Mesenchymal stem cell (in vitro differentiated cells and primary cell): ENCODE measurements around the gene UBL3. TPM values are rescaled to one million over a fixed set of nuclear protein-coding genes. Genes with fewer than 3 reads are reported as not detected.

Experiments
- DNase-seq: peaks from one replicate; pipeline ENCODE4 v3.0.0-alpha.2; 2013
- H2AFZ ChIP-seq: one replicate; pipeline ENCODE4 v1.6.1; 2013; ENCODE audit warnings: low read depth, mild to moderate bottlenecking, control low read depth, inconsistent platforms, low read length, moderate library complexity
- H2AK5ac ChIP-seq: 2 replicates; pipeline ENCODE4 v1.6.1; 2013; ENCODE audit warnings: low read length, moderate library complexity, mild to moderate bottlenecking, inconsistent platforms; ENCODE audit not compliant: severe bottlenecking
- H2BK120ac ChIP-seq: one replicate; pipeline ENCODE4 v1.6.1; 2013; ENCODE audit warnings: low read depth, mild to moderate bottlenecking, inconsistent platforms, low read length, moderate library complexity
- H2BK12ac ChIP-seq, 2 experiments: one replicate each; pipeline ENCODE4 v1.6.1; 2013; ENCODE audit warnings: inconsistent platforms in 2 of 2, low read length in 2 of 2, mild to moderate bottlenecking in 2 of 2, moderate library complexity in 2 of 2, control low read depth in 1 of 2
- H2BK15ac ChIP-seq: one replicate; pipeline ENCODE4 v1.6.1; 2013; ENCODE audit warnings: mild to moderate bottlenecking, low read depth, inconsistent platforms; ENCODE audit not compliant: poor library complexity, severe bottlenecking
- H2BK5ac ChIP-seq: 2 replicates; pipeline ENCODE4 v1.6.1; 2013; ENCODE audit warnings: low read depth, mild to moderate bottlenecking, low read length, control low read depth, inconsistent platforms; ENCODE audit not compliant: poor library complexity, severe bottlenecking
- H3K14ac ChIP-seq, 2 experiments: one replicate each; pipeline ENCODE4 v1.6.1; 2013; ENCODE audit warnings: inconsistent platforms in 2 of 2, low read length in 2 of 2, control low read depth in 1 of 2, mild to moderate bottlenecking in 1 of 2, moderate library complexity in 1 of 2
- H3K18ac ChIP-seq, 2 experiments: one replicate each; pipeline ENCODE4 v1.6.1; 2013; ENCODE audit warnings: inconsistent platforms in 2 of 2, low read length in 2 of 2, control low read depth in 1 of 2, low read depth in 1 of 2, mild to moderate bottlenecking in 1 of 2
- H3K23ac ChIP-seq, 2 experiments: one replicate each; pipeline ENCODE4 v1.6.1; 2013; ENCODE audit warnings: inconsistent platforms in 2 of 2, low read length in 2 of 2, mild to moderate bottlenecking in 2 of 2, moderate library complexity in 2 of 2, control low read depth in 1 of 2
- H3K27ac ChIP-seq: 2 replicates; pipeline ENCODE4 v1.5.1; 2013; ENCODE audit warnings: mild to moderate bottlenecking, moderate library complexity, low read length, control low read depth, inconsistent platforms; ENCODE audit not compliant: poor library complexity, severe bottlenecking
- H3K27me3 ChIP-seq, 2 experiments: 2 replicates each; pipeline versions ENCODE4 v1.6.1 to v1.7.0; 2013; ENCODE audit warnings: low read length in 2 of 2, mild to moderate bottlenecking in 2 of 2, moderate library complexity in 2 of 2, control low read depth in 1 of 2, inconsistent platforms in 1 of 2; ENCODE audit not compliant: control insufficient read depth in 1 of 2, insufficient read depth in 1 of 2
- H3K36me3 ChIP-seq, 2 experiments: 2 replicates each; pipeline versions ENCODE4 v1.6.1 to v1.7.0; 2013; ENCODE audit warnings: low read length in 2 of 2, control low read depth in 1 of 2, inconsistent platforms in 1 of 2, low read depth in 1 of 2, mild to moderate bottlenecking in 1 of 2; ENCODE audit not compliant: insufficient read depth in 2 of 2, control insufficient read depth in 1 of 2
- H3K4ac ChIP-seq, 2 experiments: one replicate each; pipeline ENCODE4 v1.6.1; 2013; ENCODE audit warnings: inconsistent platforms in 2 of 2, low read length in 2 of 2, mild to moderate bottlenecking in 2 of 2, moderate library complexity in 2 of 2, control low read depth in 1 of 2, low read depth in 1 of 2
- H3K4me1 ChIP-seq: 2 replicates; pipeline ENCODE4 v1.6.1; 2013; ENCODE audit warnings: low read depth, low read length, control low read depth; ENCODE audit not compliant: control insufficient read depth, insufficient read depth
- H3K4me2 ChIP-seq: 2 replicates; pipeline ENCODE4 v1.6.1; 2013; ENCODE audit warnings: low read length, mild to moderate bottlenecking, inconsistent platforms; ENCODE audit not compliant: poor library complexity, severe bottlenecking
- H3K4me3 ChIP-seq, 2 experiments: 2 replicates each; pipeline versions ENCODE4 v1.5.1 to v1.7.0; 2013; ENCODE audit warnings: low read length in 2 of 2, mild to moderate bottlenecking in 2 of 2, control low read depth in 1 of 2, low read depth in 1 of 2; ENCODE audit not compliant: insufficient read depth in 1 of 2
- H3K79me1 ChIP-seq: replicated peaks from 2 replicates; pipeline ENCODE4 v1.6.1; 2013; ENCODE audit warnings: mild to moderate bottlenecking, control low read depth, low read length, inconsistent platforms; ENCODE audit not compliant: poor library complexity, severe bottlenecking
- H3K9ac ChIP-seq: 2 replicates; pipeline ENCODE4 v1.7.0; 2013; ENCODE audit warnings: mild to moderate bottlenecking, low read length, moderate library complexity
- H3K9me3 ChIP-seq: 2 replicates; pipeline ENCODE4 v1.7.0; 2013; ENCODE audit warnings: mild to moderate bottlenecking, low read length; ENCODE audit not compliant: control insufficient read depth
- H4K8ac ChIP-seq: one replicate; pipeline ENCODE4 v1.6.1; 2013; ENCODE audit warnings: inconsistent platforms, mild to moderate bottlenecking, low read length, moderate library complexity
- H4K91ac ChIP-seq: one replicate; pipeline ENCODE4 v1.6.1; 2013; ENCODE audit warnings: mild to moderate bottlenecking, low read length, inconsistent platforms
- WGBS: methylation state at CpG from one replicate; pipeline ENCODE4 v1.1.7; 2013; ENCODE audit warnings: mixed read lengths; 5-methylcytosine and 5-hydroxymethylcytosine counted together
- small RNA-seq: library from polyadenylated mRNA; stranded (forward); fragments of <200 nt; extraction: miRNeasy Mini kit (QIAGEN cat#:217004); gene quantifications from one replicate; pipeline ENCODE3, GENCODE V24; 2013; ENCODE audit warnings: low read depth

UBL3 gene

GRCh38 chr13:29721766-29722165 lies 128.7 kb downstream of the UBL3 start:
- no peak overlapping the region for H2BK15ac ChIP-seq
- H2BK12ac ChIP-seq = no peak overlapping the region
- H4K91ac ChIP-seq = no peak overlapping the region
- H3K4ac ChIP-seq = no peak overlapping the region
- H3K27ac ChIP-seq = no peak overlapping the region
- H3K14ac ChIP-seq = peak overlapping the region in 1 of 2 experiments; percentile 20
- peaks cover 11 to 26% of the 10 kb centered on the region in 2 experiments for H3K27me3 ChIP-seq
- H3K4me2 ChIP-seq = no peak overlapping the region
- no peak overlapping the region for H3K9ac ChIP-seq
- no peaks in the 10 kb centered on the region for H3K79me1 ChIP-seq
- no peak overlapping the region for H3K18ac ChIP-seq
- 88% methylated on average over 13 of the region's 13 CpGs for WGBS
- no peak overlapping the region for H2BK120ac ChIP-seq
- no peak overlapping the region for H3K23ac ChIP-seq
- no peak overlapping the region for H3K4me3 ChIP-seq
- no peak overlapping the region for H2AK5ac ChIP-seq
- no peaks in the 10 kb centered on the region for H3K36me3 ChIP-seq
- peaks cover 16% of the 10 kb centered on the region for H3K9me3 ChIP-seq
- H4K8ac ChIP-seq = no peak overlapping the region
- H2BK5ac ChIP-seq = no peak overlapping the region
- no peaks in the 10 kb centered on the region for H3K4me1 ChIP-seq
- DNase-seq = no peak
- no peak overlapping the region for H2AFZ ChIP-seq

DNA sequence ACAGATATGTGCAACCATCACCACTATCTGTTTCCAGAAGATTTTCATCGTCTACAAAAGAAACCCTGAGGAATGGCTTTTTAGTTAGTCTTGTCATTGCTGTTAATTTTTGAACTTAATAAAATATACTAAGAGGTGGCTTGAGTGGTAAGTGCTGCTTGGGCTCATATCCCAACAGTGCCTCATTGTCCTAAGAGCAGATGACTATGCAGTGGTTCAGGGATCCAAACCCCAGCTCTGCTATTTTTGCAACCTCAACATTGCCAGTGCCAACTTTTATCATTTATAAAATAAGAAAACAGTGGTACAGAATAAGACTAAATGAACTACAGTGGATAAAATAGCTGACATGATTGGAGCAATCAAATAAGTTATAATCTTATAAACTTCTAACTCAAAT lies 131.7 kb downstream of the UBL3 start:
- H2BK5ac ChIP-seq = no peak overlapping the region
- H3K4me2 ChIP-seq = no peak overlapping the region
- H4K91ac ChIP-seq = no peak overlapping the region
- no peak overlapping the region for H3K9ac ChIP-seq
- no peaks in the 10 kb centered on the region for H3K36me3 ChIP-seq
- H2BK12ac ChIP-seq = no peak overlapping the region
- H3K9me3 ChIP-seq = peaks cover 18% of the 10 kb centered on the region
- no peak overlapping the region for H2BK120ac ChIP-seq
- no peak overlapping the region for H3K23ac ChIP-seq
- H3K27ac ChIP-seq = no peak overlapping the region
- no peak overlapping the region for H4K8ac ChIP-seq
- H2AFZ ChIP-seq = no peak overlapping the region
- H3K79me1 ChIP-seq = no peaks in the 10 kb centered on the region
- no peak for DNase-seq
- no peak overlapping the region for H2BK15ac ChIP-seq
- no peak overlapping the region for H3K14ac ChIP-seq
- H3K18ac ChIP-seq = no peak overlapping the region
- H2AK5ac ChIP-seq = no peak overlapping the region
- no peaks in the 10 kb centered on the region for H3K4me1 ChIP-seq
- no CpG with 5 or more reads among the region's 1 CpG for WGBS
- no peak overlapping the region for H3K4me3 ChIP-seq
- H3K27me3 ChIP-seq = peaks cover 18 to 26% of the 10 kb centered on the region in 2 experiments
- H3K4ac ChIP-seq = no peak overlapping the region

- Histone ChIP-seq H3K4me2 (no peak overlapping the region), H2BK120ac (no peak overlapping the region), H4K91ac (no peak overlapping the region), H3K4me1 (no peaks in the 10 kb centered on the region), H3K14ac (no peak overlapping the region), H2BK12ac (no peak overlapping the region), H3K9me3 (peaks cover 21% of the 10 kb centered on the region), H3K27ac (no peak overlapping the region), H4K8ac (no peak overlapping the region), H2AFZ (no peak overlapping the region), H3K27me3 (peaks cover 23% of the 10 kb centered on the region in 2 experiments), H3K79me1 (no peaks in the 10 kb centered on the region), H3K4me3 (no peak overlapping the region), H2BK5ac (no peak overlapping the region), H2BK15ac (no peak overlapping the region), H3K23ac (no peak overlapping the region), H3K36me3 (no peaks in the 10 kb centered on the region), H3K9ac (no peak overlapping the region), H3K4ac (no peak overlapping the region), H3K18ac (no peak overlapping the region), H2AK5ac (no peak overlapping the region)
- 91% methylated on average over 2 of the region's 3 CpGs for WGBS
- no peak for DNase-seq
These were observed 133.9 kb downstream of the UBL3 start for GRCh38 chr13:29716493-29716892.

Small RNA genes lying within 50 kb of the gene (small RNA-seq; reads per million reads assigned to genes)
- gene RF00017 (not detected), gene TIMM8BP1 (not detected)
